NB4 (cell line): ENCODE measurements around the gene SYCN.
"Not testable (repeated sequence)": the region's sequence is repeated elsewhere in the genome, so short reads cannot be mapped to it uniquely, and the experiment has no call there.

Experiments
- DNase-seq: peaks from one replicate; pipeline ENCODE4 v3.0.0; 2010; ENCODE audit warnings: low read depth
- H3K4me3 ChIP-seq: one replicate; pipeline ENCODE4 v1.5.1; 2011; ENCODE audit warnings: mild to moderate bottlenecking, low read depth, low read length, moderate library complexity
- MYC ChIP-seq: IDR thresholded peaks from 2 replicates; pipeline ENCODE4 v1.6.1; 2011; ENCODE audit warnings: low read depth, low read length
- POLR2A ChIP-seq: IDR thresholded peaks from 2 replicates; pipeline ENCODE4 v1.6.1; 2011; ENCODE audit warnings: mild to moderate bottlenecking; ENCODE audit not compliant: insufficient read length; ENCODE audit errors: extremely low read depth
- TF ChIP-seq, protein P1 (sequence below): IDR thresholded peaks from 2 replicates; pipeline ENCODE4 v1.6.1; 2011; ENCODE audit warnings: low read depth, low read length
- TF ChIP-seq, protein P2 (sequence below): IDR thresholded peaks from one replicate; pipeline ENCODE4 v1.5.1; 2012; ENCODE audit warnings: low read depth, low read length

The SYCN gene

DNA sequence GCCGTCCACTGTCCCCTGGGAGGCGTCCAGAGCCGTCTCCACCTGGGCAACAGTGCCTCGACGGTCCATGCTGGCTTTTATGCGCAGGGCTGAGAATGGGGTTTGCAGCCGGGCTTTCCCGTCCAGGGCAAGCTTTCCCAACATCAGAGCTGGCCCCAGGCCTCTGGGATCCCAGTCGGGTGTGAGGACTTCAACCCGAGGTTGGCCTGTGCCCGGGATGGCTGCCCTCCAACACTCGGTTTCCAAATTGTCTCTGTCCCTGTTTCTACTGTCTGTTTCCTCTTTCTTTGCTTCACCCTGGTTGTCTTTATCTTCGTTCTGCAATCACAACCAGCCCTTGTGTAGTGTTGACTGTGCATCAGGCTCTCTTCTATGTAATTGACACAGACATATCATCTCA is 44.7 kb upstream of the SYCN start, which contains the start of gene IFNL4:
Gene IFNL4 (minus strand): TSS at position 51 of the 400 bp plus-strand sequence.
- no peak for DNase-seq
- TF ChIP-seq POLR2A (no peak), MYC (no peak)
- TF ChIP-seq, protein P1, sequence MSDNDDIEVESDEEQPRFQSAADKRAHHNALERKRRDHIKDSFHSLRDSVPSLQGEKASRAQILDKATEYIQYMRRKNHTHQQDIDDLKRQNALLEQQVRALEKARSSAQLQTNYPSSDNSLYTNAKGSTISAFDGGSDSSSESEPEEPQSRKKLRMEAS = no peak
- TF ChIP-seq, protein P2, sequence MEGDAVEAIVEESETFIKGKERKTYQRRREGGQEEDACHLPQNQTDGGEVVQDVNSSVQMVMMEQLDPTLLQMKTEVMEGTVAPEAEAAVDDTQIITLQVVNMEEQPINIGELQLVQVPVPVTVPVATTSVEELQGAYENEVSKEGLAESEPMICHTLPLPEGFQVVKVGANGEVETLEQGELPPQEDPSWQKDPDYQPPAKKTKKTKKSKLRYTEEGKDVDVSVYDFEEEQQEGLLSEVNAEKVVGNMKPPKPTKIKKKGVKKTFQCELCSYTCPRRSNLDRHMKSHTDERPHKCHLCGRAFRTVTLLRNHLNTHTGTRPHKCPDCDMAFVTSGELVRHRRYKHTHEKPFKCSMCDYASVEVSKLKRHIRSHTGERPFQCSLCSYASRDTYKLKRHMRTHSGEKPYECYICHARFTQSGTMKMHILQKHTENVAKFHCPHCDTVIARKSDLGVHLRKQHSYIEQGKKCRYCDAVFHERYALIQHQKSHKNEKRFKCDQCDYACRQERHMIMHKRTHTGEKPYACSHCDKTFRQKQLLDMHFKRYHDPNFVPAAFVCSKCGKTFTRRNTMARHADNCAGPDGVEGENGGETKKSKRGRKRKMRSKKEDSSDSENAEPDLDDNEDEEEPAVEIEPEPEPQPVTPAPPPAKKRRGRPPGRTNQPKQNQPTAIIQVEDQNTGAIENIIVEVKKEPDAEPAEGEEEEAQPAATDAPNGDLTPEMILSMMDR = no peak
- no peak within 1 kb of the TSS for H3K4me3 ChIP-seq

DNA sequence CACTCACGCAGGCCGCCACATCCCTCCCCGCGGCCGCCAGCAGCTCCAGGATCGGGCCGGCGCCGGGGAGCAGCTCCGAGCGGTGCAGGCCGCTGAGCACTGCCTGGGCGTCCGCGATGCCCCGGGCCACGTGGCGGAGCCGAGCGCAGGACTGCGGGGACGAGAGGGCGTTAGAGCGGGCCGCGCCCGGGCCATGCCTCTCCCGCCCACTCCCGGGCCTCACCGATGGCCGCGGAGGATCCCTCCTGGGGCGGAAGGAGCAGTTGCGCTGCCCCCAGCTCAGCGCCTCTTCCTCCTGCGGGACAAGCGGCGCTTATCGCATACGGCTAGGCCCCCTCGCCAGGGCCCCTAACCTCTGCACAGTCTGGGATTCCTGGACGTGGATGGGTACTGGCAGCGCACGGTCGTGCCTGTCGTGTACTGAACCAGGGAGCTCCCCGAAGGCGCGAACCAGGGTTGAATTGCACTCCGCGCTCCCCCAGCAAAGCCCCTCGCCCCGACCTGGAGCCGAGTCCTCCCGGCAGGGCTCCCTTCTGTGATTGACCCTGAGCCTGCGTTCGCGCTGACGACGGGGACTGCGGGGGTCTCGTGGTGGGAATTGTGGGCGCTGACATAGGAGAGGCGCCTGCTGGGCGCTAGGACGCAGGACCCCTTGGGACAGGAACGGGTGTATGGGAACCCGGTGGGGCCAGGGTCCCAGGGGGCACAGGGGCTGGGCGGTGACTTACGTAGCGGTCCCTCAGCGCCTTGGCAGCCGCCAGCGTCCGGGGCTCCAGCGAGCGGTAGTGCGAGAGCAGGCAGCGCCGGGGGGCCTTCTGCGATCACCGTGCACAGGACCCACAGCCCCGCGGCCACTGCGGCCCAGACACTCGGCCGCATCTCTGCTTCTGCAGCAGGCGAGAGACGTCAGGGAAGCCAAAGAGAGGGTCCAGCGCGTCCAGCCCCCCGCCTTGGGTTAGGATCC is 43.9 kb upstream of the SYCN start:
- TF ChIP-seq POLR2A (no peak), MYC (no peak)
- TF ChIP-seq, protein P1 = no peak
- no peak for DNase-seq
- H3K4me3 ChIP-seq = no peak overlapping the region

DNA sequence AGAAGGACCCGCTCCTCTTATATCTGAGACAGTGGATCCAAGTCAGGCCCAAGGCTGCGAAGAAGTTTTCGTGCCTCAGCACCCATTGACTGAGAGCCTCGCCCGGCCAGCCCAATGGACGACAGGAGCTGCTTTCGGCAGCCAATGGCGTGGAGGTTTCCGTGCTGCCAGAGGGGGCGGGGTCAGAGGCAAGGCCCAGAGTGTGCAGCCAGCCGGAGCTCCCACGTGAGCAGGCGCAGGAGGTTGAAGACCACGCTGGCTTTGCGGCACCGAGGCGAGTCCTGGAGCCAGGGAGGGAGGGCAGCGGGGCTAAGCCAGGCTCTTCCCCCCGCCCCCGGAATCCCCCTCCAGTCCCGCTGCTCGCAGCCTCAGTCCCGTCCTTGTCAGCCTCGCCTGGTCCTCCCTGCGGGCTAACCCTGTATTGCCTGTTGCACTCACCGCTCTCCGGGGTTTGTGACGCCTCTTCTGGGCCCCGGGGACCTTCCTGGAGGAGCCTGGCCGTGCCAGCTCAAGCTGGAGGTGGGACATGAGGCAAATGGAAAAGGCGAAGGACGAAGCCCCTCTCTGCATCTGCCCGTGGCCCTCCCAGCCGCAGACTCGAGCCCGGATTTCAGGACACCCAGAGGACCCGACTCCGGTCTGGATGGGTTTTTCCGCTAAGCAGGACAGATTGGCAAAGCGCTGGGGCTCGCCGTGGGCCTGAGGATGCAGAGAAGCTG is 43.0 kb upstream of the SYCN start:
- no peak overlapping the region for H3K4me3 ChIP-seq
- TF ChIP-seq MYC (no peak), POLR2A (no peak)
- TF ChIP-seq, protein P1 = no peak
- TF ChIP-seq, protein P2 = no peak
- no peak for DNase-seq

DNA sequence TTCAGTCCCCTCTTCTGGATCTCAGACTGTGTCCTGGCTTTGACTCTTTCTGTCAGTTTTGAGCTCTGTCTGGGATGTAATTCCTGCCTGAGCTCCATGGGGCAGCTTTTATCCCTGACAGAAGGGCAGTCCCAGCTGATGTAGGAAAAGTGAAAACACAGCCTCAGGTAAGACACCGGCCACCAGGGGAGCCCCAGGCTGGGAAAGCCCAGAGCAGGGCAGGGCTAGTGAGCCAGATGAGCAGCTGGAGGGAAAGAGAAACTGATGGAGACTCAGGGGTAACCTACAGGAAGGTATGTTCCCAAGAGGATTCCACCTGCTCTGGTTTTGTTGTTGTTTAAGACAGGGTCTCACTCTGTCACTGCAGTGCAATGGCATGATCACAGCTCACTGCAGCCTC is 41.1 kb upstream of the SYCN start:
- not testable (repeated sequence) for DNase-seq, H3K4me3 ChIP-seq

DNA sequence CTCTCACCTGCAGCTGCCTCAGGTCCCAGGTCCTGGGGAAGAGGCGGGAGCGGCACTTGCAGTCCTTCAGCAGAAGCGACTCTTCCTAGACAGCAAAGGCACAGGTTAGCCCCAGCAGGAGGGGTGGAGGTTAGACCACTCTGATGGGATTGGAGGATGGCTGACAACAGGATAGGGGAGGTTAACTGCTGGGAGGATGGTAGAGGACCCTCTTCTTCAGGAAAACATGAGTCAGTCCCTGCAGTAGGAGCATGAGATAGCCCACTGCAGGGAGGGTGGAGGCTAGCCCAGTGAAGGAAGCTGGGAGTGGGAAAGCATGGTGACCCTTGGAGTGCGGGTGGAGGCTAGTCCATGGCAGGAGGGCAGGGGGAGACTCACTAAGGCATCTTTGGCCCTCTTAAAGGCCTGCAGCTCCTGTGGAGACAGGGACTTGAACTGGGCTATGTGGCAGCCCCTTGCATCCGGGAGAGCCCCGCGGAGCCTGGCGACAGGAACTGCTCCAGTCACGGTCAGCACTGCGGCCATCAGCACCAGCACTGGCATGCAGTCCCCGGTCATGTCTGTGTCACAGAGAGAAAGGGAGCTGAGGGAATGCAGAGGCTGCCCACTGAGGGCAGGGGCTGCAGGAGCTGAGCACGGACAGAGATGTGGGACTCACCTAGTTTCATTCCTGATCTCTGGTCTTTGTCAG is 40.5 kb upstream of the SYCN start, which contains the start of gene IFNL3:
Gene IFNL3 (minus strand): TSS at position 597 of the 691 bp plus-strand sequence. CDS start 39 bp downstream, at position 558.
- not testable (repeated sequence) for H3K4me3 ChIP-seq, DNase-seq

DNA sequence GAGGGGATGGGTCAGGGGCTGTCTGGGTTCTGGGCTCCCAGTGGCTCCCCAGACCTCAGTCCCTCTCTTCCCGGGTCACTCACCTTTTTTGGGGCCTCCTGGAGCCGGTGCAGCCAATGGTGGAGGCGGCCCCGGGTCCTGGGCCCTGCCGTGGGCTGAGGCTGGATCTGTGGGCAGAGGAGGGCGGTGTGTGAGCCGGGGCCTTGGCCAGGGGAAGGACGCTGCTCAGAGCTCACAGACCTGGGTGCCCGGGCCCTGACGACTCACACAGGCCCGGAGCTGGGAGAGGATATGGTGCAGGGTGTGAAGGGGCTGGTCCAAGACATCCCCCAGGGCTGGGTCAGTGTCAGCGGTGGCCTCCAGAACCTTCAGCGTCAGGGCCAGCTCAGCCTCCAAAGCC is 39.7 kb upstream of the SYCN start:
- DNase-seq, H3K4me3 ChIP-seq: not testable (repeated sequence)

DNA sequence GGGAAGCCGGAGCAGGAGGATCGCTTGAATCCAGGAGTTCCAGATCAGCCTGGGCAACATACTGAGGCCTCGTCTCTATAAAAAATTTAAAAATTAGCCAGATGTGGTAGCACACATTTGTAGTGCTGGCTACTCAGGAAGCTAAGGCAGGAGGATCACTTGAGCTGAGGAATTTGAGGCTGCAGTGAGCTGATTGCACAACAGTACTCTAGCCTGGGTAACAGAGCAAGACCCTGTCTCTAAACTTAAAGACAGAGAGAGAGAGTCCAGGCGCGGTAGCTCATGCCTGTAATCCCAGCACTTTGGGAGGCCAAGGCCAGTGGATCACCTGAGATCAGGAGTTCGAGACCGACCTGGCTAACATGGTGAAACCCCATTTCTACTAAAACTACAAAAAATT is 36.4 kb upstream of the SYCN start:
- TF ChIP-seq MYC (no peak), POLR2A (no peak)
- TF ChIP-seq, protein P2 = no peak
- TF ChIP-seq, protein P1 = no peak
- peak; percentile 14 for DNase-seq
- no peak overlapping the region for H3K4me3 ChIP-seq
